Mesothelial cell of epicardium (in vitro differentiated cells): ENCODE data around the gene CYP2D6. TPM values are rescaled to one million over a fixed set of nuclear protein-coding genes. Genes with fewer than 3 reads are reported as not detected.
A peak's percentile ranks its signal among the peaks of the same experiment; 100 is the strongest.
"Not testable (repeated sequence)": the region's sequence is repeated elsewhere in the genome, so short reads cannot be mapped to it uniquely, and the experiment has no call there.

Experiments
- DNase-seq, 2 experiments: peaks; one replicate each; pipeline ENCODE4 v3.0.0; 2021; ENCODE audit warnings: low spot score in 2 of 2; ENCODE audit not compliant: unreplicated experiment in 2 of 2
- H3K27ac Mint-ChIP-seq: 2 replicates; pipeline ENCODE4 v1.8.0; 2021; ENCODE audit warnings: mixed read lengths
- H3K27me3 Mint-ChIP-seq: 2 replicates; pipeline ENCODE4 v1.8.0; 2021; ENCODE audit warnings: low read depth, mixed read lengths
- H3K36me3 Mint-ChIP-seq: 2 replicates; pipeline ENCODE4 v1.8.0; 2021; ENCODE audit warnings: mixed read lengths
- H3K4me1 Mint-ChIP-seq: 2 replicates; pipeline ENCODE4 v1.8.0; 2021; ENCODE audit warnings: mixed read lengths
- H3K4me3 Mint-ChIP-seq: 2 replicates; pipeline ENCODE4 v1.8.0; 2021; ENCODE audit warnings: mild to moderate bottlenecking, moderate library complexity, mixed read lengths
- H3K9me3 Mint-ChIP-seq: 2 replicates; pipeline ENCODE4 v1.8.0; 2021; ENCODE audit warnings: mixed read lengths
- CTCF ChIP-seq: fragments of 200-600 bp; sonication (generic); IDR thresholded peaks from one replicate; pipeline ENCODE4 v1.5.0; 2021; ENCODE audit warnings: antibody characterized with exemption; ENCODE audit not compliant: unreplicated experiment
- total RNA-seq: library from RNA; stranded (reverse); gene quantifications from 3 replicates; pipeline ENCODE4 v1.2.1, GENCODE V29; 2021

The CYP2D6 gene
- total RNA-seq: 6.3 to 7.2 TPM (median 6.4 TPM) in 3 replicates

GRCh38 chr22:42130639-42131431, at the start of gene CYP2D6:
Gene CYP2D6 (minus strand): TSS chr22:42130810. CDS start chr22:42130791, 19 bp downstream.
- H3K4me3 Mint-ChIP-seq, DNase-seq, H3K4me1 Mint-ChIP-seq, H3K36me3 Mint-ChIP-seq, H3K27me3 Mint-ChIP-seq, H3K27ac Mint-ChIP-seq, H3K9me3 Mint-ChIP-seq: not testable (repeated sequence)

- peaks cover 4% of the 10 kb centered on the region for H3K4me1 Mint-ChIP-seq
- peaks cover 7% of the 10 kb centered on the region for H3K36me3 Mint-ChIP-seq
- H3K9me3 Mint-ChIP-seq: no peaks in the 10 kb centered on the region
- no peak for DNase-seq
- no peaks in the 10 kb centered on the region for H3K27me3 Mint-ChIP-seq
- H3K4me3 Mint-ChIP-seq: no peak overlapping the region
- TF ChIP-seq CTCF: no peak
- H3K27ac Mint-ChIP-seq: no peak overlapping the region
Measured at GRCh38 chr22:42179616-42180015, 49.0 kb upstream of the CYP2D6 start.

GRCh38 chr22:42178910-42179519, 48.4 kb upstream of the CYP2D6 start:
- no peaks in the 10 kb centered on the region for H3K9me3 Mint-ChIP-seq
- peaks cover 7% of the 10 kb centered on the region for H3K36me3 Mint-ChIP-seq
- H3K4me1 Mint-ChIP-seq: peaks cover 4% of the 10 kb centered on the region
- H3K27me3 Mint-ChIP-seq: no peaks in the 10 kb centered on the region
- peak overlapping the region; percentile 43 for H3K27ac Mint-ChIP-seq
- no peak overlapping the region for H3K4me3 Mint-ChIP-seq
- TF ChIP-seq CTCF: no peak
- no peak for DNase-seq

- Mint-ChIP-seq H3K27ac (peak overlapping the region; percentile 58), H3K36me3 (peaks cover 7% of the 10 kb centered on the region), H3K27me3 (no peaks in the 10 kb centered on the region), H3K9me3 (no peaks in the 10 kb centered on the region), H3K4me1 (peaks cover 10% of the 10 kb centered on the region), H3K4me3 (no peak overlapping the region)
- no peak for DNase-seq
- no peak for TF ChIP-seq CTCF
Measured at GRCh38 chr22:42177891-42178336, 47.3 kb upstream of the CYP2D6 start.

- Mint-ChIP-seq H3K27ac (peak overlapping the region; percentile 13), H3K4me1 (peaks cover 21% of the 10 kb centered on the region), H3K9me3 (no peaks in the 10 kb centered on the region), H3K27me3 (no peaks in the 10 kb centered on the region), H3K4me3 (no peak overlapping the region), H3K36me3 (peaks cover 7% of the 10 kb centered on the region)
- DNase-seq: no peak
- no peak for TF ChIP-seq CTCF
Measured at GRCh38 chr22:42176255-42176915, 45.8 kb upstream of the CYP2D6 start.

GRCh38 chr22:42174062-42174461, 43.5 kb upstream of the CYP2D6 start:
- peaks cover 22% of the 10 kb centered on the region for H3K4me1 Mint-ChIP-seq
- no peak overlapping the region for H3K27ac Mint-ChIP-seq
- H3K27me3 Mint-ChIP-seq: no peaks in the 10 kb centered on the region
- TF ChIP-seq CTCF: no peak
- H3K4me3 Mint-ChIP-seq: no peak overlapping the region
- peaks cover 7% of the 10 kb centered on the region for H3K36me3 Mint-ChIP-seq
- H3K9me3 Mint-ChIP-seq: no peaks in the 10 kb centered on the region
- no peak for DNase-seq
